ENCODE data around the gene HNF1A.
"Not testable (repeated sequence)": the region's sequence is repeated elsewhere in the genome, so short reads cannot be mapped to it uniquely, and the experiment has no call there.

HNF1A gene

GRCh38 chr12:120944645-120945217 is 33.6 kb upstream of the HNF1A start:
- Histone ChIP-seq H3K9ac (no peak overlapping the region), H3K79me2 (no peaks in the 10 kb centered on the region), H3K4me1 (no peaks in the 10 kb centered on the region), H3K9me3 (ENCODE audit: control insufficient read depth, low read length) (no peaks in the 10 kb centered on the region), H3K27me3 (ENCODE audit: control insufficient read depth, insufficient read depth, low read length) (no peaks in the 10 kb centered on the region), H3K4me3 (ENCODE audit: low read depth, low read length) (no peak overlapping the region), H3K4me2 (ENCODE audit: low read length) (no peak overlapping the region), H2AFZ (peak overlapping the region; percentile 16), H3K27ac (no peak overlapping the region), H3K36me3 (ENCODE audit: control insufficient read depth, insufficient read depth, low read length) (no peaks in the 10 kb centered on the region)
- peak; percentile 86 for TF ChIP-seq CTCF (IDR thresholded peaks at IDR 0.05)

GRCh38 chr12:120945516-120945915 is 32.8 kb upstream of the HNF1A start:
- not testable (repeated sequence) for H3K27me3 ChIP-seq (ENCODE audit: control insufficient read depth, insufficient read depth, low read length); H3K4me3 ChIP-seq (ENCODE audit: low read depth, low read length); H3K36me3 ChIP-seq (ENCODE audit: control insufficient read depth, insufficient read depth, low read length); H2AFZ ChIP-seq; H3K9me3 ChIP-seq (ENCODE audit: control insufficient read depth, low read length); H3K4me2 ChIP-seq (ENCODE audit: low read length); H3K79me2 ChIP-seq; H3K4me1 ChIP-seq; H3K9ac ChIP-seq; H3K27ac ChIP-seq

- not testable (repeated sequence) for H3K79me2 ChIP-seq; H3K27ac ChIP-seq; H3K9ac ChIP-seq; H3K36me3 ChIP-seq (ENCODE audit: control insufficient read depth, insufficient read depth, low read length); H3K4me3 ChIP-seq (ENCODE audit: low read depth, low read length); H3K9me3 ChIP-seq (ENCODE audit: control insufficient read depth, low read length); H2AFZ ChIP-seq; H3K4me2 ChIP-seq (ENCODE audit: low read length); H3K27me3 ChIP-seq (ENCODE audit: control insufficient read depth, insufficient read depth, low read length); H3K4me1 ChIP-seq
Measured at GRCh38 chr12:120950260-120950799, 28.0 kb upstream of the HNF1A start.

- TF ChIP-seq CTCF (IDR thresholded peaks at IDR 0.05), result no peak
- Histone ChIP-seq H3K27ac (no peak overlapping the region), H3K27me3 (ENCODE audit: control insufficient read depth, insufficient read depth, low read length) (no peaks in the 10 kb centered on the region), H2AFZ (no peak overlapping the region), H3K4me3 (ENCODE audit: low read depth, low read length) (no peak overlapping the region), H3K36me3 (ENCODE audit: control insufficient read depth, insufficient read depth, low read length) (no peaks in the 10 kb centered on the region), H3K4me2 (ENCODE audit: low read length) (no peak overlapping the region), H3K79me2 (no peaks in the 10 kb centered on the region), H3K9me3 (ENCODE audit: control insufficient read depth, low read length) (no peaks in the 10 kb centered on the region), H3K4me1 (no peaks in the 10 kb centered on the region), H3K9ac (no peak overlapping the region)
Measured at GRCh38 chr12:120950807-120951206, 27.5 kb upstream of the HNF1A start.

- Histone ChIP-seq H3K27ac (no peak overlapping the region), H3K79me2 (no peaks in the 10 kb centered on the region), H3K4me1 (peaks cover 21% of the 10 kb centered on the region), H3K9me3 (ENCODE audit: control insufficient read depth, low read length) (no peaks in the 10 kb centered on the region), H3K4me2 (ENCODE audit: low read length) (no peak overlapping the region), H2AFZ (no peak overlapping the region), H3K27me3 (ENCODE audit: control insufficient read depth, insufficient read depth, low read length) (no peaks in the 10 kb centered on the region), H3K4me3 (ENCODE audit: low read depth, low read length) (no peak overlapping the region), H3K9ac (no peak overlapping the region), H3K36me3 (ENCODE audit: control insufficient read depth, insufficient read depth, low read length) (no peaks in the 10 kb centered on the region)
- TF ChIP-seq CTCF (IDR thresholded peaks at IDR 0.05), result no peak
Measured at GRCh38 chr12:120955232-120955631, 23.1 kb upstream of the HNF1A start.

Data from parathyroid adenoma (tissue), 2 donors.